ENCODE results near the gene AMFR.

The AMFR gene

GRCh38 chr16:56362706-56363105 lies 62.6 kb downstream of the AMFR start:
- no peak for DNase-seq (ENCODE audit: low read depth in 2 of 2)

- DNase-seq (ENCODE audit: low read depth in 2 of 2), result no peak
Measured at GRCh38 chr16:56362057-56362655, 63.2 kb downstream of the AMFR start.

- no peak for DNase-seq (ENCODE audit: low read depth in 2 of 2)
Measured at GRCh38 chr16:56360117-56361008, 65.0 kb downstream of the AMFR start.

GRCh38 chr16:56357765-56358322 lies 67.5 kb downstream of the AMFR start:
- DNase-seq (ENCODE audit: low read depth in 2 of 2), result no peak

GRCh38 chr16:56357241-56357764 lies 68.0 kb downstream of the AMFR start:
- no peak for DNase-seq (ENCODE audit: low read depth in 2 of 2)

GRCh38 chr16:56356276-56357240 lies 68.8 kb downstream of the AMFR start:
- peak; percentile 21 to 24 for DNase-seq (ENCODE audit: low read depth in 2 of 2)

- no peak for DNase-seq (ENCODE audit: low read depth in 2 of 2)
Measured at GRCh38 chr16:56355786-56356275, 69.5 kb downstream of the AMFR start.

- no peak for DNase-seq (ENCODE audit: low read depth in 2 of 2)
Measured at GRCh38 chr16:56355221-56355620, 70.1 kb downstream of the AMFR start.

- no peak for DNase-seq (ENCODE audit: low read depth in 2 of 2)
Measured at GRCh38 chr16:56354746-56355145, 70.6 kb downstream of the AMFR start.

GRCh38 chr16:56354016-56354415 lies 71.3 kb downstream of the AMFR start:
- DNase-seq (ENCODE audit: low read depth in 2 of 2), result no peak

GRCh38 chr16:56353054-56353921 lies 72.1 kb downstream of the AMFR start:
- DNase-seq (ENCODE audit: low read depth in 2 of 2), result no peak

GRCh38 chr16:56352351-56353053 lies 72.8 kb downstream of the AMFR start:
- no peak for DNase-seq (ENCODE audit: low read depth in 2 of 2)

GRCh38 chr16:56351481-56351880 lies 73.9 kb downstream of the AMFR start:
- DNase-seq (ENCODE audit: low read depth in 2 of 2), result no peak

GRCh38 chr16:56350491-56351405 lies 74.6 kb downstream of the AMFR start:
- no peak for DNase-seq (ENCODE audit: low read depth in 2 of 2)

GRCh38 chr16:56349711-56350161 lies 75.6 kb downstream of the AMFR start:
- no peak for DNase-seq (ENCODE audit: low read depth in 2 of 2)

GRCh38 chr16:56349086-56349415 lies 76.3 kb downstream of the AMFR start:
- no peak for DNase-seq (ENCODE audit: low read depth in 2 of 2)

GRCh38 chr16:56348168-56349085 lies 76.9 kb downstream of the AMFR start:
- DNase-seq (ENCODE audit: low read depth in 2 of 2), result no peak

GRCh38 chr16:56347670-56348069 lies 77.7 kb downstream of the AMFR start:
- DNase-seq (ENCODE audit: low read depth in 2 of 2), result no peak

All from stimulated activated CD8-positive, alpha-beta memory T cell treated with anti-CD3 and anti-CD28 coated beads, Interleukin-2, amount 100 ng/mL, for 1 hour (primary cell).